GM21825 (cell line): Measurements from ENCODE around the gene IQGAP1.

Experiments used
- ATAC-seq: cut with Tn5 transposase; IDR thresholded peaks from one replicate; pipeline ENCODE4 v1.9.1; 2021; ENCODE audit warnings: mild to moderate bottlenecking, moderate library complexity; ENCODE audit not compliant: unreplicated experiment

IQGAP1 gene

GRCh38 chr15:90436952-90437351, 48.9 kb downstream of the IQGAP1 start:
- ATAC-seq = no peak

- no peak for ATAC-seq
Observed at GRCh38 chr15:90437516-90437915, 49.5 kb downstream of the IQGAP1 start.

- no peak for ATAC-seq
Observed at GRCh38 chr15:90439946-90440345, 51.9 kb downstream of the IQGAP1 start.

GRCh38 chr15:90441027-90441426, 53.0 kb downstream of the IQGAP1 start:
- ATAC-seq = no peak

- ATAC-seq = no peak
Observed at GRCh38 chr15:90442423-90442822, 54.4 kb downstream of the IQGAP1 start.

- ATAC-seq = no peak
Observed at GRCh38 chr15:90449206-90449735, 61.2 kb downstream of the IQGAP1 start.

GRCh38 chr15:90451053-90451850, 63.2 kb downstream of the IQGAP1 start:
- ATAC-seq = no peak

GRCh38 chr15:90456236-90456635, 68.2 kb downstream of the IQGAP1 start:
- ATAC-seq = no peak

GRCh38 chr15:90458061-90458460, 70.0 kb downstream of the IQGAP1 start:
- ATAC-seq = no peak

GRCh38 chr15:90459368-90459767, 71.3 kb downstream of the IQGAP1 start:
- no peak for ATAC-seq

- ATAC-seq = no peak
Observed at GRCh38 chr15:90460142-90460824, 72.2 kb downstream of the IQGAP1 start.

GRCh38 chr15:90463381-90463780, 75.3 kb downstream of the IQGAP1 start:
- no peak for ATAC-seq

- ATAC-seq = no peak
Observed at GRCh38 chr15:90465140-90465929, 77.3 kb downstream of the IQGAP1 start.

GRCh38 chr15:90465930-90466567, 78.0 kb downstream of the IQGAP1 start:
- ATAC-seq = no peak

GRCh38 chr15:90469723-90470122, 81.7 kb downstream of the IQGAP1 start:
- ATAC-seq = no peak

- no peak for ATAC-seq
Observed at GRCh38 chr15:90470453-90470852, 82.4 kb downstream of the IQGAP1 start.

- no peak for ATAC-seq
Observed at GRCh38 chr15:90471126-90471525, 83.1 kb downstream of the IQGAP1 start.

- no peak for ATAC-seq
Observed at GRCh38 chr15:90471769-90472168, 83.7 kb downstream of the IQGAP1 start.

- ATAC-seq = no peak
Observed at GRCh38 chr15:90478846-90479481, 90.9 kb downstream of the IQGAP1 start.

- ATAC-seq = no peak
Observed at GRCh38 chr15:90479656-90480055, 91.6 kb downstream of the IQGAP1 start.
